MG63 (cell line): ENCODE results near the gene PAK2. TPM values are rescaled to one million over a fixed set of nuclear protein-coding genes. Genes with fewer than 3 reads are reported as not detected.
"Not testable (repeated sequence)": the region's sequence is repeated elsewhere in the genome, so short reads cannot be mapped to it uniquely, and the experiment has no call there.

ENCODE experiments used
- DNase-seq: peaks from one replicate; pipeline ENCODE4 v3.0.0-alpha.2; 2020
- H3K27me3 ChIP-seq: fragments of 250-450 bp; sonication (Bioruptor Pico); 2 replicates; pipeline ENCODE4 v1.5.1; 2020; ENCODE audit warnings: mild to moderate bottlenecking, moderate library complexity
- H3K36me3 ChIP-seq: fragments of 250-450 bp; sonication (Bioruptor Pico); 2 replicates; pipeline ENCODE4 v1.5.1; 2020; ENCODE audit warnings: mild to moderate bottlenecking, moderate library complexity
- H3K4me3 ChIP-seq: fragments of 250-450 bp; sonication (Bioruptor Pico); 2 replicates; pipeline ENCODE4 v1.5.1; 2020; ENCODE audit warnings: mild to moderate bottlenecking, moderate library complexity
- H3K9me3 ChIP-seq: fragments of 250-450 bp; sonication (Bioruptor Pico); 2 replicates; pipeline ENCODE4 v1.5.1; 2020; ENCODE audit warnings: mild to moderate bottlenecking, moderate library complexity
- total RNA-seq: library from RNA; depleted of rRNA; stranded (reverse); fragments of >200 nt; shearing (Covaris generic); gene quantifications from 2 replicates; pipeline ENCODE4 v1.2.3, GENCODE V29; 2014; ENCODE audit warnings: low replicate concordance; rRNA removed

PAK2 gene
- total RNA-seq, 1 experiment from 2014 or later: 27.7 TPM

- peaks cover 15% of the 10 kb centered on the region for H3K9me3 ChIP-seq
- not testable (repeated sequence) for H3K27me3 ChIP-seq, H3K36me3 ChIP-seq, H3K4me3 ChIP-seq, DNase-seq
Observed at GRCh38 chr3:196848375-196848774, 108.7 kb downstream of the PAK2 start.

DNA sequence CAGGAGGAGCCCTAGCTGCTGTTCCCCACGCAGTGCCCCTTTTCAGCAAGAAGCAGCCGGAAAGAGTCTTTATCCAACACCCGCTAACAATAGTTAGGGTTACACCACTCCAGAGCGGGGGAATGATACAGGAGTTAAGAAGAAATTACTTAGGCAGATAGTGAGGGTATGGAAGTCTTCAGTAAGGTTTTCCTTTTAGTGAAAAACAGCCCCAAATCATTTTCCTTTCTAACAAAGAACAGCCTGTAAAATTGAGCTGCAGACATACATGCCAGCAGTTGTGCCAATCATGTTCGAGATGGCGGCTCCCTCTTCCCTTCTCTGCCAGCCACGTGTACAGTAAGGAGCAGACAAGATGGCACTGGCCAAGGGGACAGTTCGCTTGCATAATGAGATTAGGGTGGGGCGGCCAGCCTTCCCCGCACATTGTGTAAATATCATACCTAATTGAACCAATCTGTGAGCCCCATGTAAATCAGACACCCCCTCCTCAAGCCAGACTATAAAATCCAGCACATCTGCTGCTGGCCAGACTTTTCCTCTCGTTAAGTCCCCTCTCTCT, 109.6 kb downstream of the PAK2 start:
- H3K9me3 ChIP-seq: peaks cover 15% of the 10 kb centered on the region
- no peaks in the 10 kb centered on the region for H3K36me3 ChIP-seq
- H3K27me3 ChIP-seq: no peaks in the 10 kb centered on the region
- DNase-seq: no peak
- H3K4me3 ChIP-seq: no peak overlapping the region

DNA sequence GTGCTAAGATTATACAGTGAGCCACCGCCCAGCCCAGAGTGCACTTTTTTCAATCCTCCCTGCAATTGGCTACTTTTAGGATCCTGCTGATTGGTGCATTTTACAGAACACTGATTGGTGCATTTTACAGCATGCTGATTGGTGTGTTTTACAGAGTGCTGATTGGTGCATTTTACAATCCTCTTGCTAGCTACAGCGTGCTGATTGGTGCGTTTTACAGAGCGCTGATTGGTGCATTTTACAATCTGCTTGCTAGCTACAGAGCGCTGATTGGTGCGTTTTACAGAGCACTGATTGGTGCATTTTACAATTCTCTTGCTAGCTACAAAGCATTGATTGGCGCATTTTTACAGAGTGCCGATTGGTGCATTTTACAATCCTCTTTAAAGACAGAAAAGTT, 123.3 kb downstream of the PAK2 start:
- H3K27me3 ChIP-seq, DNase-seq, H3K4me3 ChIP-seq, H3K36me3 ChIP-seq, H3K9me3 ChIP-seq: not testable (repeated sequence)

DNA sequence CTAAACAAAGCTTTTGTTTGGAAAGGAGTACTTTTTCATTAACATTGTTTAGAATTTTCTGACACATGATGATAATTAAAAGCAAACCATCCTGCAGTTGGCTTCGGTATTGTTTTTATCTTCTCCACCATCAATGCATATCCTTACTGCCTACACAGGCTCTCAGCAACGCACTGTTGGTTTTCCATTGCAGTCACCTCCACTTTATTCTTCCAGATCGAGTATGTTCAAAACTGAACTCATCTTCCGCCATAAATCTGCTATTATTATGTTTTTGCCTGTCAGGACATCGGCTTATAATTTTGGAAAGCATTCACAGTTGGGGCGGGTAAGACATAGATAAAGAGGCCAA, 127.5 kb downstream of the PAK2 start:
- no peak for DNase-seq
- H3K36me3 ChIP-seq: peaks cover 20% of the 10 kb centered on the region

GRCh38 chr3:196867507-196868296, 128.0 kb downstream of the PAK2 start, which contains the start of gene SENP5:
Gene SENP5, plus strand, starts transcription at chr3:196867920. Its CDS starts 17,262 bp downstream, at chr3:196885182.
- Histone ChIP-seq H3K4me3 (peak within 1 kb of the TSS; percentile 96), H3K9me3 (peaks cover 6% of the 10 kb centered on the region), H3K36me3 (peaks cover 20% of the 10 kb centered on the region), H3K27me3 (no peaks in the 10 kb centered on the region)
- peak; percentile 94 for DNase-seq

More for the DNA sequence above, 127.5 kb downstream of the PAK2 start:
- Histone ChIP-seq H3K27me3 (no peaks in the 10 kb centered on the region), H3K4me3 (peak overlapping the region; percentile 96), H3K9me3 (peaks cover 6% of the 10 kb centered on the region)

DNA sequence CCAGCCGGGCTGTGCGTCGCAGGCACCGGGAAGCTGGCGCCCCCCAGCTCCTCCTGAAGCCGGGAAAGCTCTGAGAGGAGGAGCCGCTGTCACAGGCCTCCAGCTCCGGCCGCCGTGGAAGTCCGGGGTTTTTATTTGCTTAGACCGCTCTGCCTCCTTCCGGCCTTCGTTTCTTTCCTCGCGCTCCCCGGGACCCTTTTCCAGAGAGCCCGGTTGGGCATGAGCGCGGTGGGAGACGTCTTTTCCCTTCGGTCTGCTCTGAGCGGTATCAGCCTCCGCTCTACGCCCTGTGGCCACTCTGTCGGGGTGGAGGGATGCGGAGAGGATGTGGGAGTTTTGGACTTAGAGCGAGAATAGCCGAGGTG, 128.6 kb downstream of the PAK2 start:
- DNase-seq: peak; percentile 25
- Histone ChIP-seq H3K27me3 (no peaks in the 10 kb centered on the region), H3K4me3 (peak overlapping the region; percentile 96), H3K36me3 (peaks cover 20% of the 10 kb centered on the region), H3K9me3 (peaks cover 2% of the 10 kb centered on the region)

- H3K9me3 ChIP-seq: no peaks in the 10 kb centered on the region
- H3K27me3 ChIP-seq: no peaks in the 10 kb centered on the region
- DNase-seq: no peak
- peaks cover 20% of the 10 kb centered on the region for H3K36me3 ChIP-seq
- no peak overlapping the region for H3K4me3 ChIP-seq
Observed at GRCh38 chr3:196872316-196872715, 132.7 kb downstream of the PAK2 start.

- H3K4me3 ChIP-seq, DNase-seq, H3K27me3 ChIP-seq, H3K9me3 ChIP-seq: not testable (repeated sequence)
- H3K36me3 ChIP-seq: peaks cover 16% of the 10 kb centered on the region
Observed at GRCh38 chr3:196874511-196875094, 134.9 kb downstream of the PAK2 start.

- Histone ChIP-seq H3K9me3 (no peaks in the 10 kb centered on the region), H3K4me3 (no peak overlapping the region), H3K36me3 (peaks cover 11% of the 10 kb centered on the region), H3K27me3 (no peaks in the 10 kb centered on the region)
- DNase-seq: no peak
Observed at GRCh38 chr3:196875258-196875657, 135.6 kb downstream of the PAK2 start.

Other genes starting within 250 kb of the PAK2 start
- gene RNF168, start 236.1 kb upstream of the PAK2 start, total RNA-seq: 4.7 and 9.8 TPM in 2 replicates
- gene SMCO1, start 224.5 kb upstream of the PAK2 start, total RNA-seq: not detected in 2 replicates
- 7.7 and 9.0 TPM in 2 replicates for gene WDR53, start 171.3 kb upstream of the PAK2 start, total RNA-seq
- gene FBXO45, start 171.2 kb upstream of the PAK2 start, total RNA-seq: 19.1 and 37.3 TPM in 2 replicates
- not detected in 2 replicates for gene NRROS, start 100.2 kb upstream of the PAK2 start, total RNA-seq
- 3.5 and 16.5 TPM in 2 replicates for gene CEP19, start 27.6 kb upstream of the PAK2 start, total RNA-seq
- 47.7 and 58.7 TPM in 2 replicates for gene PIGX, start 27.5 kb upstream of the PAK2 start, total RNA-seq
- 22.0 and 25.4 TPM in 2 replicates for gene SENP5, start 128.1 kb downstream of the PAK2 start, total RNA-seq
- gene NCBP2, start 202.7 kb downstream of the PAK2 start, total RNA-seq: 48.1 and 66.4 TPM in 2 replicates
- 3.0 TPM in 1 of 2 replicates, not detected in the other for gene PIGZ, start 229.0 kb downstream of the PAK2 start, total RNA-seq